RWPE2 (cell line): ENCODE measurements around the gene SPACA6.

Experiments
- ATAC-seq: fragments of 200-7000 bp; cut with Tn5 transposase; 3 replicates; pipeline ENCODE4 v1.9.1; 2021; ENCODE audit warnings: low read depth
- DNase-seq: peaks from one replicate; pipeline ENCODE4 v3.0.0-alpha.2; 2020; ENCODE audit warnings: low spot score
- H3K27ac ChIP-seq: fragments of 450-650 bp; 2 replicates; pipeline ENCODE4 v1.5.1; 2017; ENCODE audit warnings: mild to moderate bottlenecking; ENCODE audit not compliant: poor library complexity, severe bottlenecking
- H3K27me3 ChIP-seq: fragments of 250-450 bp; sonication (Bioruptor Pico); 2 replicates; pipeline ENCODE4 v1.5.1; 2021; ENCODE audit warnings: mild to moderate bottlenecking, moderate library complexity; ENCODE audit not compliant: insufficient read depth, poor library complexity, severe bottlenecking
- H3K36me3 ChIP-seq: fragments of 250-450 bp; sonication (Bioruptor Pico); 2 replicates; pipeline ENCODE4 v1.5.1; 2020; ENCODE audit warnings: low read depth, mild to moderate bottlenecking, moderate library complexity
- H3K4me1 ChIP-seq: fragments of 250-450 bp; sonication (Bioruptor Pico); 2 replicates; pipeline ENCODE4 v1.5.1; 2021; ENCODE audit warnings: mild to moderate bottlenecking, moderate library complexity; ENCODE audit not compliant: insufficient read depth, poor library complexity, severe bottlenecking
- H3K4me3 ChIP-seq: fragments of 250-450 bp; sonication (Bioruptor Pico); 2 replicates; pipeline ENCODE4 v1.5.1; 2021; ENCODE audit warnings: mild to moderate bottlenecking, moderate library complexity; ENCODE audit not compliant: severe bottlenecking
- H3K9me3 ChIP-seq: fragments of 250-450 bp; sonication (Bioruptor Pico); 2 replicates; pipeline ENCODE4 v1.5.1; 2021; ENCODE audit warnings: mild to moderate bottlenecking, moderate library complexity; ENCODE audit not compliant: severe bottlenecking
- CTCF ChIP-seq: fragments of 450-650 bp; IDR thresholded peaks from one replicate; pipeline ENCODE4 v1.5.1; 2017; ENCODE audit warnings: mild to moderate bottlenecking, moderate library complexity; ENCODE audit not compliant: poor library complexity, severe bottlenecking

The SPACA6 gene

GRCh38 chr19:51688671-51689571 is 4.2 kb upstream of the SPACA6 start:
- Histone ChIP-seq H3K9me3 (peaks cover 3% of the 10 kb centered on the region), H3K4me1 (no peaks in the 10 kb centered on the region), H3K27ac (peak overlapping the region; percentile 95), H3K4me3 (peak overlapping the region; percentile 46), H3K36me3 (peaks cover 7% of the 10 kb centered on the region), H3K27me3 (no peaks in the 10 kb centered on the region)
- DNase-seq = peak; percentile 86
- TF ChIP-seq CTCF = no peak
- ATAC-seq = peak; percentile 70

- Histone ChIP-seq H3K27ac (peak overlapping the region; percentile 95), H3K9me3 (peaks cover 3% of the 10 kb centered on the region), H3K4me1 (no peaks in the 10 kb centered on the region), H3K36me3 (peaks cover 14% of the 10 kb centered on the region), H3K4me3 (peak overlapping the region; percentile 46), H3K27me3 (no peaks in the 10 kb centered on the region)
- no peak for TF ChIP-seq CTCF
- DNase-seq (no peak), ATAC-seq (peak; percentile 4; the same call in 1 of the 3 replicates)
These were observed 3.2 kb upstream of the SPACA6 start for GRCh38 chr19:51689751-51690453.

- Histone ChIP-seq H3K9me3 (no peaks in the 10 kb centered on the region), H3K4me1 (no peaks in the 10 kb centered on the region), H3K27ac (peak overlapping the region; percentile 95), H3K36me3 (peaks cover 17% of the 10 kb centered on the region), H3K4me3 (peak overlapping the region; percentile 46), H3K27me3 (no peaks in the 10 kb centered on the region)
- ATAC-seq (peak; percentile 12; the same call in 2 of the 3 replicates), DNase-seq (no peak)
- TF ChIP-seq CTCF = no peak
These were observed 2.6 kb upstream of the SPACA6 start for GRCh38 chr19:51690454-51691073.

- H3K36me3 ChIP-seq = peaks cover 17% of the 10 kb centered on the region
- TF ChIP-seq CTCF = no peak
- ATAC-seq = no peak
- H3K27ac ChIP-seq = peak overlapping the region; percentile 95
- DNase-seq = no peak
- no peaks in the 10 kb centered on the region for H3K27me3 ChIP-seq
- H3K4me3 ChIP-seq = peak overlapping the region; percentile 46
- H3K9me3 ChIP-seq = no peaks in the 10 kb centered on the region
- H3K4me1 ChIP-seq = no peaks in the 10 kb centered on the region
These were observed 2.0 kb upstream of the SPACA6 start for GRCh38 chr19:51691074-51691583.
